ENCODE results near the gene RAD51B.

Gene RAD51B

DNA sequence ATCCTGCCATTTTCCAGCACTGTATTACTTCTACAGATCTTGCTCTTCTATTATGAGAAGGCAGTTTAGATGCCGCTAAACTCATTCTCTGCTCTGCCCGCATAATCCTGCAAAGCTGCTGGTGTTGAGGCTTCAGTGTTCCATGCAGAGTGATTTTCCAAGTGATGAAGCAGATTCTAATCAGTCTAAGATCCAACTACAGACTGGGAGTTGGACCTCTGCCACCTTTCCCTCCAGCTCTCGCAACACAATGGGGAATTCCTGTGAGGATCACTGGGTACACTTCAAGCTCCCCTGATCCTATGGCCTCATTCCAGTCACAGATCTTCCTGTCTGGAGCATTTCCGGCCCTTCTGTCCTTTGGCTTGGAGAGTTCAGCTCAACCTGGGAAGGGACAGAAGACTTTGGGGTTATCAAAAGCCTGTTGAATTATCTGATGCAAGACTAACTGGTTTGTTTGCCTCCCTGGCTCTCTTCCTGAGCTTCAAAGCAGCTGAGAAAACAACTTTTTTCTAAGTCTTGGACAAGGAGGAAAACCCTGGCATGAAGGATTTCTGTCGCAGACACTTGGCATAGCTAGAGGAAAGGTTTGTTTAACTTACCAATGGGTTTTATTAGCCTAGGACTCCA is 639.4 kb downstream of the RAD51B start:
- DNase-seq, result no peak

DNA sequence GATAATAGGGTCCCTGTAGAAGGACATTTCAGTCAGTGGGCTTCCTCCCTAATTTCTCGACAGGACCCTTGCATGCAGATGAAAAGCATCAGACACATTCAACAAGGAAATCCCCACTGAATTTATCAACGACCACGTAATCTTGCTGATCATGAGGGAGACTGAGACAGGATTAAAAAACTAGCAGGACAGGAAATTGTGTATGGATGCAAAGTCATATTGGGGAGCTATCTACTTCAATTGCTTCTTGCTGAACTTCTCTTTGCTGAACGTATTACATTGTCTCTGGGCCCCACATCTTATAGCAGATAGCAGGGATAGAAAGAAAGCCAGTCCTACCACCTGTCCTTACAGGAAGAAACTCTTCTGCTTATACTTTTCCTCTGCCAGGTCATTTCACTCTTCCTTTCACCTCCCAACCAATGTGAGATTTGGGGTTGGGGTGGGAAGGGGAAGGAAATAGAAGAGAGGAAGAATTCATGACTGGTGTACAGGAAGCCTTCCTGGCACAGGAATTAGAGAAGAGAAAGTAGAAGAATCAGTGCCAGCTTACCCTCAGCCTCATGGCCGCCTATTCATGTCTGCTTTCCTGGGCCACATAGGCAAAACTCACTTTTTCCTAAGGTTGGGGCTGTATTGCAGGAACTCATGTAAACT is 640.0 kb downstream of the RAD51B start:
- no peak for DNase-seq

DNA sequence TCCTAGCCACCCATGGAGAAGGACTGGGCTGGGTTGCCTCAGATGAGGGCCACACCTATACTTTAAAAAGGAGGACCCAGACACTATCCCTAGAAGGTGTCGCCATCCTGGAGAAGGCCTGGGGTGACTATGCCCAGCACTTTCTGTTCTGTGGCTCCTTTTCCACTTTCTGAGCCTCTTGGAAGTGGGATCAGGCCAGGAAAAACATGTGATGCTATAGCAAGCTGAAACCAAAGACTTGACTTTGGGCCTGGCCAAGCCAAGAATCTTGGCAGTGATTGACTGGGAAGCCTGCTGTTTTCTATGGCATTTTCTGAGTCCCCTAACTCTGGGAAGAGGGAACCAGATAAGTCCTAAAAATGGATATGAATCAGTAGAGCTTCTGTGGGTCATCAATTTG is 641.0 kb downstream of the RAD51B start:
- no peak for DNase-seq

DNA sequence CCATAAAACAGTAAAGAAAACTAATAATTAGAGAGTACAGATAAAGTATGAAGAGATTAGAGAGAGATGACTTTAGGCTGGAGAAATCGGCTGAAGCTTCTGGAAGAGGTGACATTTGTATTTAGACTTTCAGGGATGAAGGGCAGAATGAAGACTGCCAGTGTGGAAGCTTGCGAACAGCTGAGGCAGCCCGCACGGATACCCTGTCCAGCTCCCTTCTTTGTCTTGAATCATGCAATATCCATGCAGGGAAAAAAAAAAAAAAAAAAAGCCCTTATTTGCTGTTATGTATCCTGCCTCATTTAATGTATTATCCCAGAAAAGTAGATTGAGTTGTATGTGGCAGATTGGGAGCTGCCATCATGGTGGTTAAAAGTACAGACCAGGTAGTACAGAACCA is 641.5 kb downstream of the RAD51B start:
- no peak for DNase-seq

DNA sequence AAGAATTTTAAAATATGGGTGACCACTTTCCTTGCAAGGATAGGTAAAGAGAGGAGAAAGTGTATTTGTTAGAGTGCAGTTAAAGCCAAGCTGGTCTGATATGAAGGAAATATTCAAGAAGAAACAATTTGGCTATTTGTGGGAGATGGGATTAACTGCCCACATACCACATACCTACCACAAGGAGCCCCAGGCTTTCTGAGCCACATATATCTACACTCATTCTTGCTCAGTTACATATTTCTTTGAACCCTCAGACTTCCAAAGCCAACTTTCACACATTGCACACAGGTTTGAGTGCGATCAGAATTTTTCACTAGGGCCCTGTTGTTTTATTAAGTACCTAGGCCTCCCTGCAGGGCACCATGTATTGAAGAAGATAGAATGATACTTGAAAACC is 643.1 kb downstream of the RAD51B start:
- DNase-seq, result no peak

DNA sequence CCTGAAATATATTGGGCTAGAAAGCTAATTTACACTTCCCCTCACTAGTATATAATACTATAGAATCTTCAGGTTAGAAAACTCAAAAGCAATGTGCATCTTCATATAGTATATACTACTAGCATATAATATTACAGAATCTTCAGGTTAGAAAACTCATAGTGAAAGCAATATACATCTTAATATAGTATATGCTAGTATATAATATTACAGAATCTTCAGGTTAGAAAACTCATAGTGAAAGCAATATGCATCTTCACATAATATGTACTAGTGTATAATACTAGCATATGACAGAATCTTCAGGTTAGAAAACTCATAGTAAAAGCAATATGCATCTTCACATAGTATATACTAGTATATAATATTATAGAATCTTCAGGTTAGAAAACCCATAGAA is 643.7 kb downstream of the RAD51B start:
- DNase-seq, result no peak

DNA sequence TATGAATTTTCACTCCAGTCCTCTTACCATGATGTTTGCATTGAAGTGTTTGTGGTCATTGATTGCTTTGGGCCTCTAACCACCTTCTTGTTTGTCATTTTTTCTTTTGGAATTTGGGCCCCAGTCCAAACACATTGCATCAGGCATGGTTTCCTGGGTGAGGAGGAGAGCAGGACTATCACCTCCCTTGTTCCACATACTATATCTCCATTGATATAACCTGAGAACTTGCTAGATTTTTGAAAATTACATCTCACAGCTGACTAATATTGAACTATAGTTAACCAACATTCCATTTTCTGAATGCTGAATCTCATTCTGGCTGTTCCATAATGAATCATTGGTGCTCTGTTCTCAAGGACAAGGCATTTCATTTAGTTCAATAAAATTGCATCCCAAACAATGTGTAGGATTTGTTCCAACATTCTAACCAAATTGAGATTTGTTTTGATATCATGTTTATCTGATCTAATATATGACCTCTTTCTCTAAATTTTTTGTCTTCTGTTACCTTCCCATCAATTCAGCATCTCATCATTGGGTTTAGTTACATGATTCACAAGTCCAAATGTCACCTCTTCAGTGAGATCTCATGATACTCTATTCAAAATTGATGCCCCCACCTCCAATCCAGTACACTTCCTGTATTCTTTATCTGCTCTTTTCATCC is 644.3 kb downstream of the RAD51B start:
- no peak for DNase-seq

DNA sequence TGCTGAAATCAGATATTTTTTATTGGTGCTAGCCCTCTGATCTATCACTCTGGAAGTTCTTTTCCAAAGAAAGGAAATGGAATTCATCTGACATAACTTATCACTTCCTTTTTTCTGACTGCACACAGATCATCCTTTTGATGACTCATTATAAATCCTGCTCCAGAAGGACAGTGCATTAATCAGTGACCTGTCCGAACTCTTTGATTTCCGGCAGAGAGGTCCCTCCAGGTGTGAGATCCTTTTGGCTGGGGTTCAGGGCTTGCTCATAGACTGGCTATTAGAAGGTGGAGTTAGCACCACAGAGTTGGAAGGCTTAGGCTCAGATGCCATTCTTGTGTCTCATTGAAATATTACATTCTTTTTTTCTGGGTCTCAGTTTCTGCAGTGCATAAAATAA is 645.1 kb downstream of the RAD51B start:
- DNase-seq, result no peak

DNA sequence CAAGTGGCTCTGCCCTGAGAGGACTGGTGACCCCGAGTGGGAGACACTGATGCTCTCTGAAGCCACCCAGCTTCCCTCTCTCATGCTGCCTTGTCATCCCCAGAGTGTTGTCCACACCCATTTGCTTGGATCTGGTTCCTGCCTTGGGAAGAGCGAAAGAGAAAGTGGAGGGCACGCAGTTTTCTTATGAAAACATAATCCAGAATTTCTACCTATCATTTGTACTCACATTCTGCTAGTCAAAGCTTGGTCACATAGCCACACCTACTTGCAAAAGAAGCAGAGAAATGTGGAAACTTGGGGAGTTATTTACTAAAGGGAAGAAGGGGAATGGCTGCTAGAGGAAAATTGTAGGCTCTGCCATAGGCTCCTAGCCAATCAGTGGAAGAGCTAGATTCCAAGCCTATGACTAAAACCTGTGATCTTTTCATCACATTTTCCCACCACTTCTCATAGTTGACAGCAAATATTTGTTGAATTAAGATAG is 647.0 kb downstream of the RAD51B start:
- DNase-seq, result no peak

DNA sequence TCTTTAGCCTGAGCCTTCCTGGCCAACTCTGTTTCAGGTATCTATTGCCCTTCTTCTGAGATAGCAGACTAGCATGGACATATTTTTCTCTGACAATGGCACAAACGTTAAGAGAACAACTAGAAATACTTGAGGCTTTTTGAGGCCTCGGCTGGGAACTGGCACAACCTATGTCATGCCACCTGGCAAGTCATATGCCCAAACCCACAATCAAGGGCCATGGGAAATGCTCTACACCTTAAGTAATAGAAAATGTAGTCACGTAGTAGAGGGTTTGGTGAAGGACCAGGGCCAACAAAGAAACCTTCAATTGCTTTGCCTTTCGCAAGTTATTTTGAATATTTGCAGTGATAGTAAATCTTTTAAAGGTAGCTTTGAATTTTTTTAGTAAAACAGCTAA is 647.8 kb downstream of the RAD51B start:
- DNase-seq, result no peak

DNA sequence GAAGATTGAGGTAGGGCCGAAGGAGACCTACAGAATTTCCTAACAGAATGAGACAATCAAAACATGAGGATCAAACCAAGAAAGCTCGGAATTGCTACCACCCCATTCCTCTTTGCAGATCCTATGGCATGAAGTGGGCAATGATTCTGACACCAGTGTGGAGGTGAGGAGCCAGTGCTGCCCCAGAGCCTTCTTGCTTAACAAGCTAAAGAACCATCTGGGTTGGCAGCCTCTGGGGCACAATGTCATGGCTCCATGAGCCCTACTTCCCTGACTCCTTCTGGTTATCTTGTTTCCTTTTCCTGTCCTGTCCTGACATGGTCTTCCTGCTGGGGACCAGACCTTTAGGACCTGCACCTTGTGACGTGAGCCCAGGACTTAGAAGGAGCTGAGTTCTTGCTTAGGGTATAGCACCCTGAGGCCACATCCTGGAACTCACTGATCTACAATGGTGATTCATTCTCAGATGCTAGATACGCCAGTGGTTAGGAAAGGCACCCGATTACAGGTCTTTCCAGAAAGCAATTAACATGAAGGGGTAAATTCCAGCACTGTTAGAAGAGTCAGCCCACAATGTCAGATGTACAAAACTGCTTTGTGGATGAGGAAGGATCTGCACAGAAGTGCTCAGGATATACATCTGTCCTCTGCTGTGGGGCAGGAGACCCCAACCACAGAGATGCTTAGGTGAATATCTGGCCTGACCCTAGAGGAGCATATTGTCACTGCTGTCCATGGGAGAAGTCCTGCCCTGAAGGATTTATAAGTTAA is 649.0 kb downstream of the RAD51B start:
- peak; percentile 21 for DNase-seq

DNA sequence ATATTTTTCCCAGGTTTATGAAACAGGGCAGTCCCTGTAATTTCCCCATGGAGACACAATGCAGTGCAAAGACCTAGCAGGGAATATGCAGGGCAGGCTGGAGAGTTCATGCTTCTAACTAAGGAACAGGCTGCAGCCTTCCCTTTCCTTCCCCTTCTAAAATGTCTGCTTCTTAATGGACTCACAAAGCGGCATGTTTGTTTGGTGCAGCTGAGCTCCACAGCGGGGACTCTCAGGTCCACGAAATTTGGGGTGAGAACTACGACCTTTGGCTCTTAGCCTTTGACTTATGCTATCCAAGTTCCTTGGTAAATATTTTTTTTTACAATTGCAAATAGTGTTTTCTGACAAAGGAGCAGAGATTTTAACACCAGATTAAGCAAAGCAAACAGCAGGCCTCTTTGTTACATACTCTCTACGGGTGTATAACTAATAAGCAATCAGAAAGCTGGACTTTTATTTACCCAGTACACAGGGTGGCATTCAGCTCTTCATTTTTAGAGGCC is 649.7 kb downstream of the RAD51B start:
- no peak for DNase-seq

DNA sequence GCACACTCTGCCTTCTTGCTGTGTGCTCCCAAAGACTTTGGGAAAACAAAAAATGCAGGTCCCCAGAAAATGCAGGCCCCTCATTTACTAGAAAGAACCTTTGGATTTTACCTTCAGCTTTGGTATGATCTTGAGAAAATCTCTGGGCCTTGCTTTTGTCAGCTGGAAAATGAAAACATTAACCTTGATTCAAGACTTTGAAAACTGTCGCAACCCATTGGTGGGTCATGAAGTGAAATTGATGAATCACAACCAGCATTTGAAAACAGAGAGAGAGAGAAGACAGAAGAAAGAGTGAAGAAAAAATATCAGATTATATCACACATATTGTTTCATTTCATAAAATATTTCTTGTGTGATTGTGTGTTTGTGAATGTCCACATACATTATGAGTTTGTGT is 650.8 kb downstream of the RAD51B start:
- DNase-seq, result no peak

DNA sequence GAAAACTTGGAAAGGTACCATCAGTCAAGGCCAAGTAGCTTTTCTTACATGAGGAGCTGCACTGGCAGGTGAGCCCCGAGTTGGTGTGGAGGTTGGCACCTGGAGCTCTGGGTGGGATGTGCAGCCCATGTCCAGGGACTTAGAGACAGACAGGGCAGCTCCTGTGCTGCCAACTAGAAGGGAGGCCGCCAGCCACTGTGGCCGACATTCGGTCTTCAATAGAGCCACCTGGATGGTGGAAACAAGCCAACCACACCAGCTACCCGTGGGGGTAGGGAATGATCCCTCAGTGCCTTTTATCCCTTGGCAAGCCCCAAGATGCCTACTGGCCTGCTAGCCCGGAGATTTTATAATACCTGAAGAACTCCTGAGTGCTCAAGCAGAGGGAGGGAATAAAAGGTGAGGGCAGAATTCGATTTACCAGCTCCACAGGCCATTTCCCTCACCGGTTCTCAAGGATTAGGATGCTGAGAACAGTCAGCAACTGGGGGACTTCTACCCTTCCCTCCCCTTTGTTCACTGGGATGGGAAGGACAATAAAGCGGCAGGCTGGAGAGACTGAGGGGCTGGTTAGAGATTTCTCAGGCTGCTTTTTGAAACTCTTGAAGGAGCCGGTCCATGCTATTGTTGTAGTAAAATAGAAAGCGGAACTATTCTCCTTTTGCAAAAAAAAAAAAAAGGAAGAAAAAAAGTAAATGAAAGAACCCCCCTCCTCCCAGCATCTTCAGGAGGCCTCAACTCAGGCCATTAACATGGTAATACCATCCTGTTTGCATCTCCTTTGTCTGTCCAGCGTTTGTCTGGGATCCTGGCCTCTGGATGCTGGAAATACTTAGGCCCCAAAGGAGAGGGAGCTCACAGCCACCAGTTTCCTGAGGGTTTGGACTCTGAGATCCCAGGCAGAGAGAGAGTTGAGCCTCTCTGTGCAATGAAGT is 651.7 kb downstream of the RAD51B start:
- DNase-seq, result no peak

DNA sequence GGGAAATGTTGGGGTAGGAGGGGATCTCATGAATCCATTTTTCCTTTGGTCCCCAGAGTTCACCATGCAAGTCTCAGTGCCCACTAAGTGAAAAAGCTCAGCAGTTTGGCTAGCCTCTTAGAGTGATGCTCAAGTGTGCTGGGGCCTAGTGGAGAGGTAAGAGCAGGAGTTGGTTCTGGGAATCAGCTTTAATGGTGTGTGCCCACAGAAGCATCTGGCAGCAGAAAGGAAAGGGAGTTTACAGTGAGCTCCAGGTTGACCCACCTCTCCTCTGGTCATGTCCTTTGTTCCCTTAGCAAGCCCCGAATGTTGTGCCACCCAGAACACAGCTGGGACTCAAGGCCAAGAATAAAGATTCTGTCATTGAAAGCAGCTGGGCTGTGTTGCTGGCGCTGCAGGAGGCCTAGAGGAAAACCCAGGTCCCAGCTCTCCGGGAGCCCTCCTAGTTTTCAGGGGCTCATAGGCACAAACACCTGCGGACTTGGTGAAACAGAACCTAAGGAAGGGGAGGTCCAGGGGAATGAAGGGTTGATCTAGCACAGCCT is 652.5 kb downstream of the RAD51B start:
- no peak for DNase-seq

DNA sequence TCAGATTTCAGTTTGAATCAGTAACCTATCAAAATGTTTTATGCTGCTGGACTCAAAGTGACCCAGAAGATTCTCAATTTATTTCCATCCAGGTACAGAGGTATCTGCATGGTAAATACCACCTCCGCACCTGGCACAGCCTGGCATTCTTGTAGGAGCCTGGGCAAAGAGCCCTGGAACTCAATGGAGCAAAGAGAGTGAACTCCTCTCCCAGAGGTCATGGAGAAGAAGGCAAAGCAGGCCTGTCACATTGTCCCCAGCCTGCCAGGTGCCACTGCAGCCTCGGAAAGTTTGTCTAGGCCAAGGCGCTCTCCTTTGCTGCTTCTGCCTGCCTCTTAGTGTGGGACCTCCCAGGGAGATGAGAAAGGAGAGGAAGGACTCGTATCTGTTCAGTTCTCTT is 653.5 kb downstream of the RAD51B start:
- DNase-seq, result no peak

DNA sequence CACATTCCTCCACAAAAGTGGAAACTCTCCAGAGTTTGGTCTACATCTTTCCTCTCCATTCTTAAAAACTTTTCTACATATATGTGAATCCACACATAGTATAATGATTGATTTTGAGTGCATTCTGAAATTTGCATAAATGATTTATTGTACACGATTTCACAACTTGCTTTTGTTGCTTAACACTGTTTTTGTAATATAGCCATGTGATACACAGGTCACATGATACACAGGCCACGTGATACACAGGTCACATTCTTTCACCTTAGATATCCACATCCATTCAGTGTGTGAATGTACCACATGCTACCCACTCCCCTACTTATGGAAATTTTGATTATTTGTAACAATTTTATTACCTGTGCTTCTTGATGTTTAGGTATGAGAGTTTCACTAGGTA is 654.2 kb downstream of the RAD51B start:
- DNase-seq, result no peak

DNA sequence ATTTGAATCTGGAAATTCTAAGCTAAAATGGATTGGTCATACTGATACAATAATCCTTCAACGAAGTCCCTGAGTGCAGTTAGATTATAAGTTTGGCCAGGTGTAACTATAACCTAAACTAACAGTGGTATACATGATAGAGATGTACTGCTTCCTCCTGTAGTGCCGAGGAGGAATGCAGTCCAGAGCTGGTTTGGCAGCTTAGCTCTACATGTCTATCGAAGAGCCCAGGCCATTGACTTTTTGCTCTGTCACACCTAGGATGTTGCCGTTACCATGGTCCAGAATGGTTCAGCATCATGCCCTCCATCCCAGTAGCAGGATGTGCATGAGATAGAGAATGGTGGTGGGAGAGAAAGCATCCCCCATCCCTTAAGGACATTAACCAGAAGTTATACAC is 655.2 kb downstream of the RAD51B start:
- DNase-seq, result no peak

DNA sequence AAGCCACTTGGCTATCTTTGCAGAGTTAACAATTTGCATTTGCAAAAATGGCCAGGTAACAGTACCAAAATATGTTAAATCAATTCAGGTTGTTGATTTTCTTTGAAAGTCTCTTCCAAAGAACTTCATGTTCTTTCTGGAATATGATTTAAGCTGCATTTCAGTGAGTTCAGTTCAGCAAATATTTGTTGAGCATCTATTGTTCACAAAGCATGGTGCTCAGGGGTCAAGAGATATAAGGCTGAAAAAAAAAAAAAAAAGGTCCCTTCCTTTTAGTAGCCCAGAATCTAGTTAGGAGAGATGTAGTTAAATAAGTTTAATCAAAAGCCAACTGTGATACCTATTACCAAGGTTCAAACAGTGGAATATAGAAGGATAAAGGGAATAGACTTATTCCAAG is 656.2 kb downstream of the RAD51B start:
- no peak for DNase-seq

DNA sequence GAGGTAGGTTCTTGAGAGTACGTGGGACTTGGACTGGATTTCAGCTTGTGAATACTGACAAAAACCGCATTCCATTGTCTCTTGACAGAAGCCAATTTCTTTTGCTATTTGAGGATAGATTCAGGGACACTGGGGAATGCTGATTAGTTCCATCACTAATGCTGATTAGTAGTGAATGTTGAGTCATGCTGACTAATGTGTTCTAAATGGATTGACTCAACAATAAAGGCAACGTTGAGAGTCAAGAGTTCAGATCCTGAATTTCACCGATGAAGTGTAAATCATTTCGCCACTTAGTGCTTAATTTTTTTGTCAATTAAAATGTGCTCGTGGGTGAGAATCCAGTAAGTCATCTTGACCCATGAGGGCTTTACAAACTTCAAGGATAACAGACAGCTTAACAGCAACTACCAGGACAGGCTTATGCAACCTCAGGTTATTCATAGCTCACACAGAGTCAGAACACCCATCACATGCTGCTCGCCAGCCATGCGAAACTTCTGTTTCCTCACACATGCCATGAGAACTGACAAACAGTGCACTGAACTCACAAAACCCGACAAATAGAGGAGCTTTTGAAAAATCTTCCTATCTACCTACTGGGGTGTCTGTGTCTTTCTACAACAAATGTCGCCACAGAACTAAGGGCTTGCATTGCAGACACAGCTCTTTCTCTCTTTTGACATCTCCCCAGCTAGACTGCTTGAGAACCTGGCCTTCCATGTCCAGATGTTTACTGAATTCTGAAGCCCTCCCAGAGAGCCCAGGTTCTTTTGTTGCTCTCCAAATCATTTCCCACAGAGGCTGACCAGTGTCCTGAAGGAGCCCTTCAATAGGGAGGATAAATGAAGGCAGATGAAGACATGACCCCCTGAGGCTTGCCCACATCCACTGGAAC is 656.9 kb downstream of the RAD51B start:
- DNase-seq, result no peak

DNA sequence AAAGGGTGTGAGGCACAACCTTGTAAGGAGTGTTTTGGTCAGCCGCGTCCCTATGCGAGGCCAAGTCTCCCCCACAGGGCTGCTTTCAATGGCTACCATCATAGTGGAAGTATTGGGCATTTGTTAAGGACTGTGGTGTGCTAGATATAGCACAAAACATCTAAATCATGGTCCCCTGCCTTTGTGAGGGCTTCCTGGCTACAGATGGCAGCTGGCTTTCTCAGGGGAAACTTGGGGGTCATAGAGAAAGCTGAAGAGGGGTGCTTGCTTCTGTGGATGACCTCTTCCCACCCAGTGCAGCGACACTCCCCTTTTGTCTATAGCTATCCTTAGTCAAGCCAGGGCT is 657.5 kb downstream of the RAD51B start:
- DNase-seq, result no peak
